Stomach (tissue), 4 donors: ENCODE data around the gene RMC1.

ENCODE experiments used
- EP300 ChIP-seq: sonication (generic); formaldehyde crosslinking; IDR thresholded peaks from one replicate; pipeline ENCODE4 v1.6.1; 2017; ENCODE audit warnings: antibody characterized with exemption
- POLR2A ChIP-seq, 4 donors: fragments of 450-650 bp; IDR thresholded peaks; one replicate each; pipeline ENCODE4 v1.6.1; 2016; ENCODE audit warnings: antibody characterized with exemption in 4 of 4, control low read depth in 2 of 4, mild to moderate bottlenecking in 1 of 4, moderate library complexity in 1 of 4
- POLR2AphosphoS5 ChIP-seq, 3 donors: sonication (generic); formaldehyde crosslinking; IDR thresholded peaks; one replicate each; pipeline ENCODE4 v1.6.1; 2016; ENCODE audit warnings: antibody characterized with exemption in 3 of 3
- TF ChIP-seq, protein P1 (sequence below), 7 experiments: fragments of 450-650 bp in 4 of 7; fragments of 200-600 bp in 3 of 7; sonication (generic) in 3 of 7; IDR thresholded peaks; one replicate each; pipeline ENCODE4 v1.5.1; 2016 to 2019; ENCODE audit warnings: antibody characterized with exemption in 7 of 7, control low read depth in 2 of 7, mild to moderate bottlenecking in 1 of 7

DNA sequence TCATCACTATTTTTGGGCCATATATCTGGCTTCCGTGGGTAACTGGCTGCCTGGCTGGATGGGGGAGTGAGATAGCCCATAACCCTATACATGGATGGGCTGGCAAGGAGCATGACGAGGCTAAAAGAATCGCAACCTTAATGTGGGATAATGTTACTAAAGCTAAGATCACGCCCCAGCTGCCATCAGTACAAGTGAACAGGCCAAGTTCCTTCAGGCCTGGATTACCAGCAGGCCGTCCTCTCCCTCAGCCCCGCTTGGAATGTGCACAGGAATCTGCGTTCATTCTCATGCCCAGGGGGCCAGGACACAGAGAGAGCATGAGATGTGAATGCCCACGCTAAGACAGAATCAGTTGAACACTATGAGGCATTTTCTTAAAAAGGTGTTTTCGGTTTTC, 34.7 kb downstream of the RMC1 start:
- TF ChIP-seq, protein P1, sequence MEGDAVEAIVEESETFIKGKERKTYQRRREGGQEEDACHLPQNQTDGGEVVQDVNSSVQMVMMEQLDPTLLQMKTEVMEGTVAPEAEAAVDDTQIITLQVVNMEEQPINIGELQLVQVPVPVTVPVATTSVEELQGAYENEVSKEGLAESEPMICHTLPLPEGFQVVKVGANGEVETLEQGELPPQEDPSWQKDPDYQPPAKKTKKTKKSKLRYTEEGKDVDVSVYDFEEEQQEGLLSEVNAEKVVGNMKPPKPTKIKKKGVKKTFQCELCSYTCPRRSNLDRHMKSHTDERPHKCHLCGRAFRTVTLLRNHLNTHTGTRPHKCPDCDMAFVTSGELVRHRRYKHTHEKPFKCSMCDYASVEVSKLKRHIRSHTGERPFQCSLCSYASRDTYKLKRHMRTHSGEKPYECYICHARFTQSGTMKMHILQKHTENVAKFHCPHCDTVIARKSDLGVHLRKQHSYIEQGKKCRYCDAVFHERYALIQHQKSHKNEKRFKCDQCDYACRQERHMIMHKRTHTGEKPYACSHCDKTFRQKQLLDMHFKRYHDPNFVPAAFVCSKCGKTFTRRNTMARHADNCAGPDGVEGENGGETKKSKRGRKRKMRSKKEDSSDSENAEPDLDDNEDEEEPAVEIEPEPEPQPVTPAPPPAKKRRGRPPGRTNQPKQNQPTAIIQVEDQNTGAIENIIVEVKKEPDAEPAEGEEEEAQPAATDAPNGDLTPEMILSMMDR (IDR thresholded peaks at IDR 0.05): no peak
- TF ChIP-seq POLR2A (IDR thresholded peaks at IDR 0.05) (no peak), EP300 (no peak), POLR2AphosphoS5 (IDR thresholded peaks at IDR 0.05) (no peak)
